ENCODE results near the gene ANO8. TPM values are rescaled to one million over a fixed set of nuclear protein-coding genes. Genes with fewer than 3 reads are reported as not detected.
A peak's percentile ranks its signal among the peaks of the same experiment; 100 is the strongest.

ANO8 gene
- total RNA-seq, 6 experiments from 2014 or later, result 5.0 to 8.8 (median 6.6) TPM

- Histone ChIP-seq H3K4me1 (no peaks in the 10 kb centered on the region), H3K27me3 (no peaks in the 10 kb centered on the region), H3K36me3 (no peaks in the 10 kb centered on the region), H3K9me3 (no peaks in the 10 kb centered on the region), H3K27ac (no peak overlapping the region), H3K4me3 (no peak overlapping the region)
- no peak for ATAC-seq
- 90% methylated on average over 17 of the region's 45 CpGs for whole genome bisulfite sequencing (ENCODE audit: insufficient coverage, low coverage, low lambda C conversion rate, missing lambda C conversion rate)
- TF ChIP-seq POLR2A (IDR thresholded peaks at IDR 0.05) (no peak), CTCF (IDR thresholded peaks at IDR 0.05) (no peak)
- no peak for DNase-seq
- intact Hi-C loops (cut with DNase I), result no loop called here
Measured at GRCh38 chr19:17351815-17352435, 17.3 kb upstream of the ANO8 start.

- Histone ChIP-seq H3K9me3 (no peaks in the 10 kb centered on the region), H3K4me1 (no peaks in the 10 kb centered on the region), H3K27me3 (no peaks in the 10 kb centered on the region), H3K36me3 (no peaks in the 10 kb centered on the region), H3K4me3 (no peak overlapping the region), H3K27ac (no peak overlapping the region)
- intact Hi-C loops (cut with DNase I), result loop anchor here (5.0 to 10.0 kb wide), 2 partner anchors 39 to 106 kb away; no protein-coding TSS in a partner anchor
- no peak for TF ChIP-seq CTCF (IDR thresholded peaks at IDR 0.05)
- no peak for TF ChIP-seq POLR2A (IDR thresholded peaks at IDR 0.05)
- peak; percentile 52 to 66 (median 56) for ATAC-seq
- 0% methylated on average over 1 of the region's 12 CpGs for WGBS (ENCODE audit: insufficient coverage, low coverage, low lambda C conversion rate, missing lambda C conversion rate)
- DNase-seq, result peak in 2 of 3 donors; percentile 56 to 60
Measured at GRCh38 chr19:17348700-17349099, 14.0 kb upstream of the ANO8 start.

GRCh38 chr19:17347877-17348276, 13.2 kb upstream of the ANO8 start:
- H3K4me1 ChIP-seq, result no peaks in the 10 kb centered on the region
- no peaks in the 10 kb centered on the region for H3K27me3 ChIP-seq
- TF ChIP-seq CTCF (IDR thresholded peaks at IDR 0.05) (no peak), POLR2A (IDR thresholded peaks at IDR 0.05) (no peak)

GRCh38 chr19:17347361-17347760, 12.7 kb upstream of the ANO8 start:
- TF ChIP-seq POLR2A (IDR thresholded peaks at IDR 0.05), result no peak
- TF ChIP-seq CTCF (IDR thresholded peaks at IDR 0.05), result no peak
- WGBS (ENCODE audit: insufficient coverage, low coverage, low lambda C conversion rate, missing lambda C conversion rate), result 17% methylated on average over 5 of the region's 6 CpGs
- no peaks in the 10 kb centered on the region for H3K4me1 ChIP-seq
- ATAC-seq (peak in 1 of 4 donors; percentile 11), DNase-seq (no peak)
- intact Hi-C loops (cut with DNase I), result loop anchor here (5.0 to 10.0 kb wide), 2 partner anchors 40 to 107 kb away; no protein-coding TSS in a partner anchor
- no peaks in the 10 kb centered on the region for H3K27me3 ChIP-seq
- H3K4me3 ChIP-seq, result no peak overlapping the region
- H3K27ac ChIP-seq, result no peak overlapping the region
- H3K36me3 ChIP-seq, result no peaks in the 10 kb centered on the region
- no peaks in the 10 kb centered on the region for H3K9me3 ChIP-seq

More at GRCh38 chr19:17347877-17348276, 13.2 kb upstream of the ANO8 start:
- no peak overlapping the region for H3K4me3 ChIP-seq
- ATAC-seq (no peak), DNase-seq (no peak)
- no peak overlapping the region for H3K27ac ChIP-seq
- intact Hi-C loops (cut with DNase I), result loop anchor here (5.0 to 10.0 kb wide), 2 partner anchors 39 to 107 kb away; no protein-coding TSS in a partner anchor
- 17% methylated on average over 1 of the region's 2 CpGs for WGBS (ENCODE audit: insufficient coverage, low coverage, low lambda C conversion rate, missing lambda C conversion rate)
- no peaks in the 10 kb centered on the region for H3K36me3 ChIP-seq
- no peaks in the 10 kb centered on the region for H3K9me3 ChIP-seq

All from right lobe of liver (tissue), 6 donors.